ENCODE measurements around the gene PPP2R3B.

PPP2R3B gene

DNA sequence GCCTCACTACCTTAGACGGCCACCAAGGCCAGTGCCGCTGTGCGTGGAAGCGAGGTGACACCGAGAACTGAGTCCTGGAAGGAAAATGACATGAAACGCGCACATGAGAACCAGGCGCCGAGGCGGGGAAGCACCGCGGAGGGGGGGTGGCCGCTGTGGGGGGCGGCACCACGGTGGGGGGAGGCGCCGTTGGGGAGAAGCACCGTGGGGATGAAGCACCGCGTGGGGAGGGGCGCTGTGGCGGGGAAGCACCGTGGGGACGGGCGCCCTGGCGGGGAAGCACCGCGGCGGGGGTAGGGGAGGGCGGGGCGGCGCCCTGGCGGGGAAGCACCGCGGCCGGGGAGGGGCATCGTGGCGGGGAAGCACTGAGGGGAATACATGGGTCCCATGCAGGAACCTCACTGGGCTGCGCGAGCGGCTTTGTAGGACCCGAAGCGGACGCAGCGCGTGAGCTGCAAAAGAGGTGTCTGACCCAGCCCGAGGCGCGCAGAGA, 28.0 kb downstream of the PPP2R3B start:
- no peak overlapping the region for H3K4me3 ChIP-seq (ENCODE audit: control insufficient read depth, low read depth, low read length)
- no peak for DNase-seq (ENCODE audit: low read depth)
- TF ChIP-seq, protein P1, sequence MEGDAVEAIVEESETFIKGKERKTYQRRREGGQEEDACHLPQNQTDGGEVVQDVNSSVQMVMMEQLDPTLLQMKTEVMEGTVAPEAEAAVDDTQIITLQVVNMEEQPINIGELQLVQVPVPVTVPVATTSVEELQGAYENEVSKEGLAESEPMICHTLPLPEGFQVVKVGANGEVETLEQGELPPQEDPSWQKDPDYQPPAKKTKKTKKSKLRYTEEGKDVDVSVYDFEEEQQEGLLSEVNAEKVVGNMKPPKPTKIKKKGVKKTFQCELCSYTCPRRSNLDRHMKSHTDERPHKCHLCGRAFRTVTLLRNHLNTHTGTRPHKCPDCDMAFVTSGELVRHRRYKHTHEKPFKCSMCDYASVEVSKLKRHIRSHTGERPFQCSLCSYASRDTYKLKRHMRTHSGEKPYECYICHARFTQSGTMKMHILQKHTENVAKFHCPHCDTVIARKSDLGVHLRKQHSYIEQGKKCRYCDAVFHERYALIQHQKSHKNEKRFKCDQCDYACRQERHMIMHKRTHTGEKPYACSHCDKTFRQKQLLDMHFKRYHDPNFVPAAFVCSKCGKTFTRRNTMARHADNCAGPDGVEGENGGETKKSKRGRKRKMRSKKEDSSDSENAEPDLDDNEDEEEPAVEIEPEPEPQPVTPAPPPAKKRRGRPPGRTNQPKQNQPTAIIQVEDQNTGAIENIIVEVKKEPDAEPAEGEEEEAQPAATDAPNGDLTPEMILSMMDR (conservative IDR thresholded peaks at IDR 0.05; ENCODE audit: control insufficient read depth, insufficient read depth, low read depth, low read length) = no peak

DNA sequence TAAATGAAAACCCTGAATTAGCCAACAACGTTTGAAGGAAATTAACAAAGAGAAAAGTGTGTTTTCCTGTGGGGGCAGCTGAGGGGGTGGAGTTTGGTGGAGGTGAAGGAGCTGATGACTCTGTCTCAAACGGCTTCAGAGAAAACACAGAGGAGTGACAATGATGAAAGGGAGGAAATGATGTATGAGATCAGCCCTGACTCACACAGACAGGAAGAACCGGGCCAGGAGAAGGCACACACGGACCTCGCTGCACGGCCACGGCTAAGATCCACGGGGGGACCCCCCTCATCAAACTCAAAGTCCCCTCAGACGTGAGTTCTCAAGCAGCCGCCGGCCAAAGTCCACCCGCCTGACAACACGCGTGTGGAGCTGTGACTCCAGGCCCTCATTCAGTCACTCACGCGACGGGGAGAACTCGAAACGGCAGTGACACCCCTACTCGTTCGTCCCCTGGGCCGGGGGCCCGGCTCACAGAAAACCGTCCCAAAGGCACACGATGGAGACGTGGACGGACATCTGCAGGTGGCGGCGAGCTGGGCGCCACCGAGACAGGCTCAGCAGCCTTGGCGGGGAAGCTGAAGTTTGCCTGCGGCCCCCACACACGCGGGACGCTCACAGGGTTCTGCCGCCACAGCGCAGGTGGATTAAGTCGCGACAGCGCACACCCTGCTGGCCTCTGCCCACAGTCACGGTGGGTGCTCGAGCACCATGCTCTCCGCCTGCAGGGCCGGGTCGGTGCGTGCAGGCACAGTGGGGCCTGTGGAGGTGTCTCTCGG, 28.8 kb downstream of the PPP2R3B start:
- no peak overlapping the region for H3K4me3 ChIP-seq (ENCODE audit: control insufficient read depth, low read depth, low read length)
- peak; percentile 55 for DNase-seq (ENCODE audit: low read depth)
- TF ChIP-seq, protein P1 (conservative IDR thresholded peaks at IDR 0.05; ENCODE audit: control insufficient read depth, insufficient read depth, low read depth, low read length) = no peak

DNA sequence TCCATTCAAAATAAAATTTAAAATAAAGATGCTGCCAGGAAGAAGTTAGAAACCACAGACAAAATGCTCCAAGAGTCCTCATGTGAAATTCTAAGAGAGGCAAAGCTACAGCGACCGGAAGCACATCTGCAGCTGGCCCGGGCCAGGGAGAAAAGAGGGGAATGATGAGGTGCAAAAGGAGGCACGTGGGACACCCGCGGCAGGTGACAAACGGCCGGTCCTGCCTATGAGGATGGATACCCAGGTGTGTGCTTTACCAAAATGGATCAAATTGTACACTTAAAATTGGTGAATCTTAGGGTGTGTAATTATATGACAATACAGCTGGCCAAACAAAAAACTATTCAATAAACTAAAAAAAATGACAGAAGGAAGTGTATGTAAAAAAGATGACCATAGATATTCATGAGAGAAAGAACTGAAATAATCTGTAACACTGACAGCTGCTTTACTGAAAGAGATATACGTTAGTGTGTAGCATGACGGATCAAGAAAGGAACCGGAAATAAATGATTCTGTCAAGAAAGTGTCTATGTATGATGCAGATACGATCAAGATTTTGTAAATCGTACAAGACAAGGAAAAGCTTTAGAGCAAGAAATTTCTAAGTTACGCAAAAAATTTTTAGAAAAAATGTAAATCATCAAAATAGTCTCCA, 29.5 kb downstream of the PPP2R3B start:
- H3K4me3 ChIP-seq (ENCODE audit: control insufficient read depth, low read depth, low read length) = no peak overlapping the region
- no peak for DNase-seq (ENCODE audit: low read depth)
- TF ChIP-seq, protein P1 (conservative IDR thresholded peaks at IDR 0.05; ENCODE audit: control insufficient read depth, insufficient read depth, low read depth, low read length) = no peak

DNA sequence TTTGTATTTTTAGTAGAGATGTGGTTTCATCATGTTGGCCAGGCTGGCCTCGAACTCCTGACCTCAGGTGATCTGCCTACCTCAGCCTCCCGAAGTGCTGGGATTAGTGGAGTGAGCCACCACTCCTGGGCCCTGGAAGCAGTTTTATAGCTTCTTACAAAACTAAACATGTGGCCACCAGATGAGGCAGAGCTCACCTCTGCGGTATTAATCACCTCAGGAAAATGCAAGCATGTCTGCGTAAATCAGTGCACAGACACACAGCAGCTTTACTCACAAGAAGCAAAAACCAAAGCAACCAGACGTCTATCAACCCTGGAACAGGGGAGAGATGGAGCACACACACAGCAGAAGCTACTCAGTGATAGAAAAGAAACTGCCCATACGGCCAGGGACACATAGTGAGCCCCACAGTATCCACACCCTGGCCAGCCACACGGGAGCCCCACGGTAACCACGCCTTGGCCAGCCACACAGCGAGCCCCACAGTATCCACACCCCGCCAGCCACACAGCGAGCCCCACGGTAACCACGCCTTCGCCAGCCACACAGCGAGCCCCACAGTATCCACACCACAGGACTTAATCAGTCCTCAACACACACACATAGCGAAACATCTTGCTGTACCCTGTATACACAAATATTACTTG, 30.2 kb downstream of the PPP2R3B start:
- H3K4me3 ChIP-seq (ENCODE audit: control insufficient read depth, low read depth, low read length) = no peak overlapping the region
- DNase-seq (ENCODE audit: low read depth) = peak; percentile 80
- TF ChIP-seq, protein P1 (conservative IDR thresholded peaks at IDR 0.05; ENCODE audit: control insufficient read depth, insufficient read depth, low read depth, low read length) = no peak

DNA sequence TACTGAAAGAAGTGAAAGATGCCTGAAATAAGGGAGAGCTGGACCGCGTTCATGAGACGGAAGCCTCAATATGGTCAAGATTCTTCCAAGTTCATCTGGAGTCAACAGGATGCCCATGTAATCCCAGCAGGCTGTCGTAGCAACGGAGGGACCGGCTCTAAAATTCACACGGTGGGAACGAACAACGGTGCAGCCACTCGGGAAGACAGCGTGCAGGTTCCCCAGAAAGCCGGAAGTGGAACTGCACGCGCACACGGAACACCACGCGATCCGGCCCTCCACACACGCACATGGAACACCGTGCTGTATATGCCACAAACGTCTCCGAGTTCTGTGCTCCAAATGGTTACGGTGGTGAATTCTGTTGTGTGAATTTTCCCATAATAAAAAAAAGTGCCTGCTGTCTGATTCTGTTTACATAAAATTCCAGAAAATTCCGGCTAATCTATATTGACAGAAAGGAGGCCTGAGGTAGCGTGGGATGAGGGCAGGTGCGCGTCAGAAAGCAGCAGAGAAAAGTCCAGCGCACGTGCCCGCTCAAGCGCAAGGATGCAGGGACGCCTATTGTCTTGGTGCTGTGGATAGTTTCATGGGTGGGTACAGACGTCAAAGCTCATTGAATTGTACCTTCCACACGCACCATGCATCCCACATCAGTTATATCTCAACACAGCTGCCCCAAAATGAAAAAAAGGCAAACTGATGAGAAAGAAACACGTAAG, 31.2 kb downstream of the PPP2R3B start:
- TF ChIP-seq, protein P1 (conservative IDR thresholded peaks at IDR 0.05; ENCODE audit: control insufficient read depth, insufficient read depth, low read depth, low read length) = no peak
- H3K4me3 ChIP-seq (ENCODE audit: control insufficient read depth, low read depth, low read length) = no peak overlapping the region
- no peak for DNase-seq (ENCODE audit: low read depth)

Data from fibroblast of mammary gland (primary cell).